WTC11 (cell line): ENCODE data around the gene ASPN. TPM values are rescaled to one million over a fixed set of nuclear protein-coding genes. Genes with fewer than 3 reads are reported as not detected.

ENCODE experiments used
- ATAC-seq: fragments of 200-7000 bp; cut with Tn5 transposase; 2 replicates; pipeline ENCODE4 v1.10.0; 2021; ENCODE audit warnings: mild to moderate bottlenecking, moderate library complexity
- CTCF ChIA-PET: fragments of 300-600 bp; sonication (Branson Sonifier 250); formaldehyde crosslinking; loops from one replicate; lab custom pipeline; 2021; ENCODE audit warnings: antibody characterized with exemption; lab: Charles Lee
- POLR2A ChIA-PET: fragments of 350-600 bp; sonication (Branson Sonifier 250); formaldehyde crosslinking; loops from one replicate; lab custom pipeline; 2021; ENCODE audit warnings: antibody characterized with exemption; lab: Charles Lee
- DNase-seq: peaks from one replicate; pipeline ENCODE4 v3.0.0; 2021; ENCODE audit warnings: low spot score
- H3K27ac Mint-ChIP-seq: 2 replicates; pipeline ENCODE4 v1.8.0; 2021; ENCODE audit warnings: mixed read lengths
- H3K27me3 Mint-ChIP-seq: 2 replicates; pipeline ENCODE4 v1.8.0; 2021; ENCODE audit warnings: low read depth, mild to moderate bottlenecking, moderate library complexity, mixed read lengths
- H3K36me3 Mint-ChIP-seq: 2 replicates; pipeline ENCODE4 v1.8.0; 2021; ENCODE audit warnings: mixed read lengths
- H3K4me1 Mint-ChIP-seq: 2 replicates; pipeline ENCODE4 v1.8.0; 2022; ENCODE audit warnings: mixed read lengths
- H3K4me3 Mint-ChIP-seq: 2 replicates; pipeline ENCODE4 v1.8.0; 2021; ENCODE audit warnings: mild to moderate bottlenecking, moderate library complexity, mixed read lengths
- H3K9me3 Mint-ChIP-seq: 2 replicates; pipeline ENCODE4 v1.8.0; 2021; ENCODE audit warnings: mixed read lengths
- ATF6 ChIP-seq: sonication (generic); formaldehyde crosslinking; IDR thresholded peaks from 2 replicates; pipeline ENCODE4 v1.8.1; 2023; ENCODE audit warnings: mild to moderate bottlenecking, missing genetic modification reagents
- IRF1 ChIP-seq: sonication (generic); formaldehyde crosslinking; IDR thresholded peaks from 2 replicates; pipeline ENCODE4 v1.8.0; 2023; ENCODE audit warnings: missing genetic modification reagents
- MLX ChIP-seq: sonication (generic); formaldehyde crosslinking; IDR thresholded peaks from 2 replicates; pipeline ENCODE4 v1.8.1; 2023; ENCODE audit warnings: mild to moderate bottlenecking, missing genetic modification reagents, moderate library complexity
- TCF7 ChIP-seq: sonication (generic); formaldehyde crosslinking; IDR thresholded peaks from 2 replicates; pipeline ENCODE4 v1.8.0; 2022; ENCODE audit warnings: mild to moderate bottlenecking, low read depth, missing genetic modification reagents, moderate library complexity
- ZBTB21 ChIP-seq: sonication (generic); formaldehyde crosslinking; IDR thresholded peaks from 2 replicates; pipeline ENCODE4 v1.8.1; 2023; ENCODE audit warnings: mild to moderate bottlenecking, missing genetic modification reagents, borderline replicate concordance
- ZBTB43 ChIP-seq: sonication (generic); formaldehyde crosslinking; IDR thresholded peaks from 2 replicates; pipeline ENCODE4 v1.8.1; 2023; ENCODE audit warnings: mild to moderate bottlenecking, missing genetic modification reagents
- ZNF138 ChIP-seq: sonication (generic); formaldehyde crosslinking; conservative IDR thresholded peaks from 2 replicates; pipeline ENCODE4 v1.8.1; 2022; ENCODE audit warnings: mild to moderate bottlenecking, moderate library complexity, missing genetic modification reagents
- ZNF232 ChIP-seq: sonication (generic); formaldehyde crosslinking; IDR thresholded peaks from 2 replicates; pipeline ENCODE4 v1.8.0; 2022; ENCODE audit warnings: mild to moderate bottlenecking, missing genetic modification reagents
- ZNF263 ChIP-seq: sonication (generic); formaldehyde crosslinking; IDR thresholded peaks from 2 replicates; pipeline ENCODE4 v1.8.1; 2022; ENCODE audit warnings: low read depth, mild to moderate bottlenecking, moderate library complexity, missing genetic modification reagents
- total RNA-seq: library from RNA; stranded (reverse); gene quantifications from 3 replicates; pipeline ENCODE4 v1.2.3, GENCODE V29; 2021
- TF ChIP-seq, protein P1 (sequence below): sonication (generic); formaldehyde crosslinking; IDR thresholded peaks from 2 replicates; pipeline ENCODE4 v1.8.0; 2022; ENCODE audit warnings: missing genetic modification reagents

The ASPN gene
- total RNA-seq, 1 experiment from 2014 or later: not detected

- TF ChIP-seq ZNF138 (CRISPR knock-in tag) (no peak), MLX (no peak), ZBTB21 (CRISPR knock-in tag) (no peak)
- TF ChIP-seq, protein P1, sequence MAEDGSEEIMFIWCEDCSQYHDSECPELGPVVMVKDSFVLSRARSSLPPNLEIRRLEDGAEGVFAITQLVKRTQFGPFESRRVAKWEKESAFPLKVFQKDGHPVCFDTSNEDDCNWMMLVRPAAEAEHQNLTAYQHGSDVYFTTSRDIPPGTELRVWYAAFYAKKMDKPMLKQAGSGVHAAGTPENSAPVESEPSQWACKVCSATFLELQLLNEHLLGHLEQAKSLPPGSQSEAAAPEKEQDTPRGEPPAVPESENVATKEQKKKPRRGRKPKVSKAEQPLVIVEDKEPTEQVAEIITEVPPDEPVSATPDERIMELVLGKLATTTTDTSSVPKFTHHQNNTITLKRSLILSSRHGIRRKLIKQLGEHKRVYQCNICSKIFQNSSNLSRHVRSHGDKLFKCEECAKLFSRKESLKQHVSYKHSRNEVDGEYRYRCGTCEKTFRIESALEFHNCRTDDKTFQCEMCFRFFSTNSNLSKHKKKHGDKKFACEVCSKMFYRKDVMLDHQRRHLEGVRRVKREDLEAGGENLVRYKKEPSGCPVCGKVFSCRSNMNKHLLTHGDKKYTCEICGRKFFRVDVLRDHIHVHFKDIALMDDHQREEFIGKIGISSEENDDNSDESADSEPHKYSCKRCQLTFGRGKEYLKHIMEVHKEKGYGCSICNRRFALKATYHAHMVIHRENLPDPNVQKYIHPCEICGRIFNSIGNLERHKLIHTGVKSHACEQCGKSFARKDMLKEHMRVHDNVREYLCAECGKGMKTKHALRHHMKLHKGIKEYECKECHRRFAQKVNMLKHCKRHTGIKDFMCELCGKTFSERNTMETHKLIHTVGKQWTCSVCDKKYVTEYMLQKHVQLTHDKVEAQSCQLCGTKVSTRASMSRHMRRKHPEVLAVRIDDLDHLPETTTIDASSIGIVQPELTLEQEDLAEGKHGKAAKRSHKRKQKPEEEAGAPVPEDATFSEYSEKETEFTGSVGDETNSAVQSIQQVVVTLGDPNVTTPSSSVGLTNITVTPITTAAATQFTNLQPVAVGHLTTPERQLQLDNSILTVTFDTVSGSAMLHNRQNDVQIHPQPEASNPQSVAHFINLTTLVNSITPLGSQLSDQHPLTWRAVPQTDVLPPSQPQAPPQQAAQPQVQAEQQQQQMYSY (CRISPR knock-in tag): no peak
Measured at GRCh38 chr9:92516521-92516920, 34.2 kb upstream of the ASPN start (continued).

DNA sequence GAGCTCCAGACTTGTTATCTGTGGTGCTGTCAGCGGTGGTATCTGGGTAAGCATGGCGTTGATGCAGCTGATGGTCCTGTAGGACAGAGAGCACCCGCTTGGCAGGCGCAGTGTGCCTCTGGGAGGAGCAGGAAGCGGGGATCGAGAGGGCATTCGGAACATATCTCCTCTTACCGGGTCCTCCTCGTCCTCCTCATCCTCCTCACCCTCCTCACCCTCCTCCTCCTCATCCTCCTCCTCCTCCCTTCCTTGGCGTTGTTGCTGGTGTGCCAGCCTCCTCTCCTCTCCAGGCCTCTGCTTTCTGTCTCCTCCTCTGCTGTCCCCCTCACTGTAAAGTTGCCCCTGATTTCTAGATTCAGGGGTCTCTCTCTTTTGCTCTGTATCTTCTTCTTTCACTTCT lies 32.3 kb upstream of the ASPN start:
- Mint-ChIP-seq H3K4me1 (peaks cover 15% of the 10 kb centered on the region), H3K9me3 (0 out of 2 replicates have a peak, but pooled peaks cover under 1% of the 10 kb centered on the region), H3K4me3 (no peak overlapping the region), H3K27me3 (no peaks in the 10 kb centered on the region), H3K27ac (peak overlapping the region; percentile 19; the same call in 1 of the 2 replicates), H3K36me3 (no peaks in the 10 kb centered on the region)
- TF ChIP-seq ZBTB43 (CRISPR knock-in tag): no peak
- no peak for DNase-seq
- ATAC-seq: no peak
- CTCF ChIA-PET: no interaction called here
- POLR2A ChIA-PET: no interaction called here

DNA sequence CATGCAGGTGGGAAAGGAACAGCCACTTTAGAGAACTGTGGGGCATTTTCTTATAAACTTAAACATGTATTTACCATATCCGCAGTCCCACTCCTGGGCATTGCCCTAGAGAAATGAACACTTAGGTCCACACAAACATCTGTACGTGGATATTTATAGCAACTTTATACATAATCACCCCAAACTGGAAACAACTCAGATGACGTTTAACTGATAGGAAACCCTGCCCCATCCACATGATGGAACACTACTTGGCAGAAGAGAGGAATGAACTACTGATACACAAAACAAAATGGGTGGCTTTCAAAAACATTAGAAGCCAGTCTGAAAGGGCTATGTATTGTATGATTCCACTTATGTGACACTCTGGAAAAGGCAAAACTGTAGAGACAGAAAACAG lies 31.0 kb upstream of the ASPN start:
- Mint-ChIP-seq H3K27me3 (no peaks in the 10 kb centered on the region), H3K4me1 (peaks cover 15% of the 10 kb centered on the region), H3K27ac (no peak overlapping the region), H3K36me3 (no peaks in the 10 kb centered on the region), H3K9me3 (no peaks in the 10 kb centered on the region), H3K4me3 (no peak overlapping the region)
- TF ChIP-seq IRF1 (CRISPR knock-in tag): no peak
- no peak for TF ChIP-seq ZNF232 (CRISPR knock-in tag)
- no peak for TF ChIP-seq ATF6 (CRISPR knock-in tag)
- no peak for TF ChIP-seq ZNF263 (CRISPR knock-in tag)
- TF ChIP-seq, protein P1 (CRISPR knock-in tag): no peak
- TF ChIP-seq TCF7: no peak
- no peak for ATAC-seq
- POLR2A ChIA-PET: no interaction called here
- no peak for DNase-seq
- CTCF ChIA-PET: no interaction called here
